Muscle of leg (tissue), 11 donors: ENCODE results near the gene GPD1L. TPM values are rescaled to one million over a fixed set of nuclear protein-coding genes. Genes with fewer than 3 reads are reported as not detected.

Experiments used
- DNase-seq: peaks from one replicate; pipeline ENCODE4 v3.0.0; 2013
- H3K27ac ChIP-seq: one replicate; pipeline ENCODE4 v1.5.1; 2013; ENCODE audit warnings: mild to moderate bottlenecking, low read length, control low read depth
- H3K27me3 ChIP-seq: one replicate; pipeline ENCODE4 v1.6.1; 2013; ENCODE audit warnings: low read length; ENCODE audit not compliant: control insufficient read depth, insufficient read depth
- H3K36me3 ChIP-seq: one replicate; pipeline ENCODE4 v1.6.1; 2013; ENCODE audit warnings: low read length; ENCODE audit not compliant: control insufficient read depth, insufficient read depth
- H3K4me1 ChIP-seq: one replicate; pipeline ENCODE4 v1.6.1; 2013; ENCODE audit warnings: low read length; ENCODE audit not compliant: control insufficient read depth, insufficient read depth
- H3K4me3 ChIP-seq: one replicate; pipeline ENCODE4 v1.5.1; 2013; ENCODE audit warnings: low read length, control low read depth
- H3K9me3 ChIP-seq: replicated peaks from 2 replicates; pipeline ENCODE4 v1.6.1; 2013; ENCODE audit warnings: low read depth, low read length; ENCODE audit not compliant: control insufficient read depth
- WGBS: methylation state at CpG from one replicate; pipeline ENCODE4 v1.1.5; 2013; ENCODE audit warnings: missing lambda C conversion rate; ENCODE audit not compliant: insufficient coverage; 5-methylcytosine and 5-hydroxymethylcytosine counted together
- polyA plus RNA-seq, 8 donors: library from polyadenylated mRNA; unstranded; fragments of 120-200 nt; gene quantifications; one replicate each; pipeline versions ENCODE4 v1.2.1 to v1.2.3, GENCODE V29; 2013; ENCODE audit warnings: inconsistent platforms in 1 of 8, low replicate concordance in 1 of 8; ENCODE audit not compliant: insufficient read length in 8 of 8, insufficient read depth in 1 of 8
- total RNA-seq: library from RNA; stranded (reverse); fragments of 120-200 nt; gene quantifications from one replicate; pipeline ENCODE4 v1.2.4, GENCODE V29; 2013

GPD1L gene
- total and polyA plus RNA-seq, 9 donors: 28.1 to 43.9 (median 34.8) TPM

DNA sequence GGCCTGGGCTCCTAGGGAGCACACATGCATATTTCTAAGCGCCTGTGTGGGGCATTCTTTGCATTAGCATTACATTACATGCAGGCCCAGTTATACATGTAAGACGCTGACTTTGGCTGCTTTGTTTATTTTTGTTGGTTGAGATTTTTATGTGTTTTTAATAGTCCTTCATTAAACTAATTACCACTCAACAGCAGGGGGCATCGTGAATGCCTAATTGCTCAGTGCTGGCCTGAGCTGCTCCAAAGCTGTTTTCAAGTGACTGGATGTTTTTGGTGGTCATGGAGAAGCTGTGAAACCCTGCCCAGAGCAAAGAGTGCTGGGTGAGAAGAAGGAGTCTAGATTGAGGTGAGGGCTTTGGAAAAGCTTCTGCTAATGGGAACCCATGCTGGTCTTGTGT lies 41.5 kb downstream of the GPD1L start:
- WGBS: no CpG with 5 or more reads among the region's 3 CpGs

DNA sequence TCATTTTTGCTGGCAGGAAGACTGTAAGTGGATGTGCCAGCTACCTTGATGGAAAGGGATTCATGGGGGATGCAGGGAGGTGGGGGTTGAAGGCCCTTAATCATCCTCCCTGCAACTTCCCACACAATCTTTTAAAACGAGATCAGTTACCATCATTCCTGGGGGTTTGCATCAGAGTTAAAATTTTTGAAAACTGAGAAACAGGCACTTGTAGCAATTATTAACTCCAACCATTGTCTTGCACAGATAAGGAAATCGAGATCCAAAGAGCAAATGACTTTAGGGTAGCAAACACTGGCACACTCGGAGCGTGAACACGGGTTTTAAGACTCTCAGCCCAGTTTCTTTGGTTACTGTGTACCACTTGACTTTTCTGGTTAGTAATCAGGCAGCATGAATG lies 41.9 kb downstream of the GPD1L start:
- WGBS: 86% methylated on average over 4 of the region's 5 CpGs
- H3K4me3 ChIP-seq: no peak overlapping the region
- no peaks in the 10 kb centered on the region for H3K27me3 ChIP-seq
- no peak overlapping the region for H3K27ac ChIP-seq
- DNase-seq: no peak
- peaks cover 23% of the 10 kb centered on the region for H3K36me3 ChIP-seq
- H3K9me3 ChIP-seq: no peaks in the 10 kb centered on the region
- peaks cover 2% of the 10 kb centered on the region for H3K4me1 ChIP-seq

More for the DNA sequence above, 41.5 kb downstream of the GPD1L start:
- Histone ChIP-seq H3K4me3 (no peak overlapping the region), H3K27me3 (no peaks in the 10 kb centered on the region), H3K36me3 (peaks cover 23% of the 10 kb centered on the region), H3K4me1 (peaks cover 2% of the 10 kb centered on the region), H3K9me3 (no peaks in the 10 kb centered on the region), H3K27ac (no peak overlapping the region)
- DNase-seq: no peak

DNA sequence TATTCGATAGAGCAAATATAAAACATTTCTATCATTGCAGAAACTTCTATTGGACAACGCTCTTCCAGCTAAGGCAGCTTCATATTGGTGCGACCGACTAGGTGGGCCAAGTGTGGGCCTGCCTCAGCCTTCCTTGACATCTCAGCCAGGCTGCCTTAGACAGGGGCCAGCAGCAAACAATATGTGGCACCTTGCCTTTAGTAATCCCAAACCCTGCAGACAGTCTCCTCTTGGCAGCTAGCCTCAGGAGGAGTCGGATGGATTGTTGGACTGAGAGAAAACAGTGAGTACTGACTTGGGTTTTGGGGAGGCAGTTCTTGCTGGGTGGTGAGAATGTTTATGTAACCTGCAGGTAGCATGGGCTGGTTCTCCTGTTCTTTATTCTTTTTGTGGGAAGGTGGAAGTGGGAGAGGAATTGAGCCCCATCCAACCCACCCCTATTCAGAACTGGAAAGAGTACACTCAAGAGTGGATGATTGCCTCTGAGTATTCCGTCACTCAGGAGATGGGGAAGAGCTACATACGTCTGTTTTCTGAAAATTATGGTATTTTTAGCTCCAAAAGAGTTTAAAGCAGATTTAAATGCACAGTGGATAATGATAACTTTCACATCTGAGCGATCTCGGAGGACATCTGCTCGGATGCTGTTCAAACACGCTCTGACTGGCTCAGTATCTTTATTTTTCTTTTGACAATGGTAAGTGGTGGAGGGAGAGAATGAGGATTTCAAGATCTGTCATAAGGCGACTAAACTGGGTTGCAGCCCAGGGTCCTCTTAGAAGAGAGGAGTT lies 47.2 kb downstream of the GPD1L start:
- H3K27ac ChIP-seq: no peak overlapping the region
- no peak for DNase-seq
- H3K4me3 ChIP-seq: no peak overlapping the region

DNA sequence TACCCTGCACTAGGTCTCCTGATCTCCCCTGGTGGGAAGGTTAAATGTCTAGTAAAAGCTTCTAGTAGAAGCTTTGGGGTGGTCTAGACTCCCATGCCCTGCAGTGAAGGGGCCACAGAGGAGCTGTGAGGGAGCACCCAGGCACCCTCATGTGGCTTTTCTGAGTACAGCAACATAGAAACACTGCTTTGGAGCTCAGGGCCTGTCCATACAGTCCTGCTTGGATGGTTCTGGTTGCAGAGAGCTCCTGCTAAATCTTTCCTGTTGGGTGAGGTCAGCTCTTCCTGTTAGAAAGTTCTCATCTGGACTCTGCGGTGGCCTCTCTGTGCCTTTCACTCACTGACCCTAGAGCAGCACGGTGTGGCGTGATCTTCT lies 47.8 kb downstream of the GPD1L start:
- 100% methylated on average over 3 of the region's 3 CpGs for WGBS
- H3K4me3 ChIP-seq: no peak overlapping the region
- no peaks in the 10 kb centered on the region for H3K9me3 ChIP-seq
- no peaks in the 10 kb centered on the region for H3K27me3 ChIP-seq
- DNase-seq: no peak
- no peak overlapping the region for H3K27ac ChIP-seq
- peaks cover 20% of the 10 kb centered on the region for H3K36me3 ChIP-seq
- H3K4me1 ChIP-seq: no peaks in the 10 kb centered on the region

More for the DNA sequence above, 47.2 kb downstream of the GPD1L start:
- H3K9me3 ChIP-seq: no peaks in the 10 kb centered on the region
- 84% methylated on average over 11 of the region's 12 CpGs for WGBS
- H3K36me3 ChIP-seq: peaks cover 19% of the 10 kb centered on the region
- no peaks in the 10 kb centered on the region for H3K4me1 ChIP-seq
- no peaks in the 10 kb centered on the region for H3K27me3 ChIP-seq

DNA sequence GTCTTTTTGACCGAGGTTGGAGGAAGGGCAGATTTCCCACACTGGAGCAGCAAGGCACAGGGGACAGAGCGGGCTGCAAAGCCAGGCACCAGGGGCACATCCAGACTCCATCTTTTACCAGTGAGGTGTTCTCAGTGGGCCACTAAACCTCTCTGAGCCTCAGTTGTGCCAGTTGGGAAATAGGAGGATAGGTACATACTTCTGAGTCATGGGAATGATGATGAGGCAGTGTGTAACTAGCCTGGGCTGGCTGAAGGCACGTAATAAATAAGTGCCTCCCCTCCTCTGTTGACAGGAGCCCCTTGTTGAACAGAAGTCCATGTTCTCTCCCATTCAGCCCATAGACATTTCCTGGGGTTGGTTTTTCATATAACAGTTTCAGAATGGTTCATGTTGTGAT lies 48.7 kb downstream of the GPD1L start:
- Histone ChIP-seq H3K4me3 (no peak overlapping the region), H3K27ac (no peak overlapping the region), H3K27me3 (no peaks in the 10 kb centered on the region), H3K9me3 (no peaks in the 10 kb centered on the region), H3K36me3 (peaks cover 20% of the 10 kb centered on the region), H3K4me1 (no peaks in the 10 kb centered on the region)
- no CpG with 5 or more reads among the region's 3 CpGs for WGBS
- no peak for DNase-seq

DNA sequence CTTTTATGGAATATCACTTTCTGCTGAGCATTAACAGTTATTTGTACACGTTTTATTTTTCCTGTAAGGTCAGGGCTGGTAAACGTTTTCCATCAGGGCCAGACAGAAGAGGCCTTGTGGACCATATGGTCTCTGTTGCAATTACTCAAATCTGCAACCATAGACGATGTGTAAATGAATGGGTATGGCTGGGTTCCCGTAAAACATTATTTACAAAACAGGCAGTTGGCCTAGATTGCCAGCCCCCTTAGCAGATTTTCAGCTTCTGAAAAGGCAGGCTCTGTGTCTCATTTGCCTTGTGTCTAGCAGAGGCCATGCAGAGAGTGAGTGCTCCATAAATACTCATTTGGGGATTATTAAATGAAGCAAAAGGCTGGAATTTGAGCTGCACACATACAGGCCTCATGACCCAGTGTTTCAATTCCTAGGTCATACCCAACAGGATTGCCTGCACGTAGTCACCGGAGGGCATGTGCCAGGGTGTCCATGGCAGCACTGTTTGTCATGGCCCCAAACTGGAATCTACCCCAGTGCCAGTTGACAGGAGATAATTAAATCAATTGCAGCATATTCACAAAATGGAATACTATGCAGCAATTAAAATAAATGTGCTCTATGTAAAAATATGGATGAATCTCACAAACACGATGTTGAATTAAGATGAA lies 51.3 kb downstream of the GPD1L start:
- Histone ChIP-seq H3K9me3 (no peaks in the 10 kb centered on the region), H3K4me1 (no peaks in the 10 kb centered on the region), H3K4me3 (no peak overlapping the region), H3K27ac (no peak overlapping the region), H3K36me3 (peaks cover 12% of the 10 kb centered on the region), H3K27me3 (no peaks in the 10 kb centered on the region)
- no peak for DNase-seq
- WGBS: 100% methylated on average over 2 of the region's 7 CpGs

DNA sequence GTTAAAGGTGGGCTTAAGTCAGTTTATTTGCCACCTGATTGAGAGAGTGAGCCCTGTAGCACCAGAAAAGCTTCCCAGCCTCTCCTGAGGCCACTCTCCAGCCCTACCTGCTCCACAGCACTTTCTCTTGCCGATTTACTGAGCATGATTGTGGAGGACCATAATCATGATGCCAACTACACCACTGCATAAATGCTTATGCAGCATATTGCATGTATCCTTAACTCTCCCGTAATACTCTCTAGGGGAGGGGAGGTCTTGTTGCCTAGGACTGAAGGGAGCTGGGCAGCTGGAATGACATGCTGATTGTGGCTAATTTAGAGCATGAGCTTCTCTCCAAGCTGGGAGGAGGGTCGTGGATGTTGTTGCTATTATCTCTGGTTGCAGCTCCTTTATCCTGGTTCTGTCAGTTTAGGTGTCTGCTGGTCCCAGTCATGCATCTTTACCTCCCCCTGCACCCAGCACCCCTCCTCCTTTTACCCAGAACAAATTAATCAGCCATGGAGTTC lies 54.3 kb downstream of the GPD1L start:
- Histone ChIP-seq H3K27ac (no peak overlapping the region), H3K36me3 (peaks cover 19% of the 10 kb centered on the region), H3K4me1 (no peaks in the 10 kb centered on the region), H3K4me3 (no peak overlapping the region), H3K27me3 (no peaks in the 10 kb centered on the region), H3K9me3 (no peaks in the 10 kb centered on the region)
- no CpG with 5 or more reads among the region's 3 CpGs for WGBS
- DNase-seq: no peak

DNA sequence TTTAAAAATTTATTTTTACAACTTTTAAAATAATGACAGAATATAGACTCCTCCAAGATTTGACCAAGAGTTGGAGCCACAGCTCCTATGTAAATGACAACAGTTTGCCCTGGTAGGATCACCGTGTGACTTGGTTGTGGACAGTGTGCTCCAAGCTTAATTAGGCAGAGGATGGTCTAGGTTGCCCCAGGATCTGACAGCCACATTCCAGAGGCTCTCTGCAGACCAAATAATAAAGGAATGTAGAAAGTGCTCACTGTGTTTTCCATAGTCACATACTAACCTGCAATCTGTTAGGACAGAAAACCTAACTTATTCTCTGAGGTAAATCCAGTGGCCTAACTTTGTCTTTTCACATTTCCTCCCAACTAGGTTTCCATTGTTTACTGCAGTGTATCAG lies 59.0 kb downstream of the GPD1L start:
- no peak for DNase-seq
- H3K36me3 ChIP-seq: peaks cover 24% of the 10 kb centered on the region
- WGBS: 83% methylated on average over 1 of the region's 1 CpG
- no peak overlapping the region for H3K27ac ChIP-seq
- no peaks in the 10 kb centered on the region for H3K27me3 ChIP-seq
- H3K4me1 ChIP-seq: no peaks in the 10 kb centered on the region
- no peak overlapping the region for H3K4me3 ChIP-seq
- no peaks in the 10 kb centered on the region for H3K9me3 ChIP-seq

DNA sequence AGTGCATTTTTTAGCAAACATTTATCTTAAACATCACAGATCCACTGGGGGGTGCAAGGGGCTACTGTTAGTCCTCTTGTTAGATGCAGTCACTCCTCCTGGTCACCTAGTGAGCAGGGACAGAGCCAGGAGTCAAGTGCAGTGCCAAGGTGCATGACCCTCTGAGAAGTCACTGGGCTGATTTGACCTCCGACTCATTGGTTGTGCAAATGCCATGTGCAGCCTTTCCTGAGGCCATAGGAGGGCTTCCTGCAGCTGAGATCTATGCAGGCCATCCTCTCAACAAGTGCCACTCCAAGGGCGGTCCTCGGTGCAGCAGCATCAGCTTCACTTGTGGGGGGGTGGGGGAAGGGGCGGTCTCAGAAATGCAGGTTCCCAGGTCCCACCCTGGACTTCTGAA lies 60.2 kb downstream of the GPD1L start:
- H3K4me1 ChIP-seq: no peaks in the 10 kb centered on the region
- H3K27me3 ChIP-seq: no peaks in the 10 kb centered on the region
- 91% methylated on average over 1 of the region's 4 CpGs for WGBS
- H3K36me3 ChIP-seq: peaks cover 21% of the 10 kb centered on the region
- no peak overlapping the region for H3K4me3 ChIP-seq
- H3K9me3 ChIP-seq: peaks cover 9% of the 10 kb centered on the region
- H3K27ac ChIP-seq: no peak overlapping the region
- no peak for DNase-seq

DNA sequence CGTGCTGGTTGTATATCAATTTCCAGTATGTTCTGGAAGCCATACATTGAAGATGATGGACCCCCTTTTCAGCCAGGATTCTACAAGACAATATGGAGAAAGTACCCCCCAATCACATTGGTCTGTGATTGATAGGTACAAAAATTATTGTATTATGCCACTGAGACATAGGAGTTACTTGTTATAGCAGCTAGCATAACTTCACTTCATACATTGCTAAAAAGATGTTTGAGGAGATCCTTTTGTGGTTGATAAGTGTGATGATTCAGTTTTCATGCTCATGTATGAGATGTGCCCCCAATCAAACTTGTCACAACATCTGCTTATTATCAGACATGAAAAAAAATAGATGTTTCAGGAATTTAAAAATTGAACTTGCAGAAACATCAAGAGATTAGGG lies 66.0 kb downstream of the GPD1L start:
- Histone ChIP-seq H3K4me3 (no peak overlapping the region), H3K36me3 (no peaks in the 10 kb centered on the region), H3K27me3 (no peaks in the 10 kb centered on the region), H3K4me1 (no peaks in the 10 kb centered on the region), H3K9me3 (peaks cover 12% of the 10 kb centered on the region), H3K27ac (no peak overlapping the region)
- DNase-seq: no peak
- no CpG with 5 or more reads among the region's 1 CpG for WGBS
